CMK (cell line): Measurements from ENCODE around the gene ARL8B.
"Not testable (repeated sequence)": the region's sequence is repeated elsewhere in the genome, so short reads cannot be mapped to it uniquely, and the experiment has no call there.

ENCODE experiments used
- DNase-seq: peaks from one replicate; pipeline ENCODE4 v3.0.0-alpha.2; 2010; ENCODE audit warnings: low read depth

The ARL8B gene

GRCh38 chr3:5147152-5147551, 25.1 kb downstream of the ARL8B start:
- not testable (repeated sequence) for DNase-seq

GRCh38 chr3:5149306-5149880, 27.3 kb downstream of the ARL8B start:
- no peak for DNase-seq

DNA sequence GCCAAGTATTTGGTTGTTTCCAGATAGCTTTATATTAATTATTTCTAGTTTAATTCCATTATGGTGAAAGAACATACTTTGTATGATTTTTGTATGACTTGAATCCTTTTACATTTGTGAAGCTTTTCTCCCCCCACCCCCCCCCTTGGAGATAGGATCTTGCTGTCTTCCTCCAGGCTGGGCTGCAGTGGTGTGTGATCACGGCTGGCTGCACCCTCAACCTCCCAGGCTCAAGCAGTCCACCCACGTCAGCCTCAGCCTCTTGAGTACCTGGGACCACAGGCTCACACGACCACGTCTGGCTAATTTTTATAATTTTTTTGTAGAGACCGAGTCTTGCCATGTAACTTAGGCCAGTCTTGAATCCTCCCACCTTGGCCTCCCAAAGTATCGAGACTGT, 29.5 kb downstream of the ARL8B start:
- no peak for DNase-seq

- no peak for DNase-seq
Observed at GRCh38 chr3:5153074-5153473, 31.0 kb downstream of the ARL8B start.

DNA sequence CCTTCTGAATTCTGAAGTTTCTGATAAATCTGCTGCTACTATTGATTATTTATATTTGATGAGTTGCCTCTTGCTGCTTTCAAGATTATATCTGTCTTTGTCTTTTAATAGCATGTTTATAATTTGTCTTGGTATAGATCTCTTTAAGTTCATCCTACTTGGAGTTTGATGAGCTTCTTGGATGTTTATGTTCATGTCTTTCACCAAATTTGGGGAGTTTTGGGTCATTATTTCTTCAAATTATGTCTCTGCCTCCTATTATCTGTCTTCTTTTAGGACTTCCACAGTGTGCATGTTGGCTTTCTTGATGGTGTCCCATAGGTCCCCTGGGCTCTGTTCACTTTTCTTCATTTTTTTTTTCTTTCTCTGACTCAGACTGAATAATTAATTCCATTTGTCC, 33.1 kb downstream of the ARL8B start:
- DNase-seq = no peak

- no peak for DNase-seq
Observed at GRCh38 chr3:5160321-5160720, 38.2 kb downstream of the ARL8B start.

DNA sequence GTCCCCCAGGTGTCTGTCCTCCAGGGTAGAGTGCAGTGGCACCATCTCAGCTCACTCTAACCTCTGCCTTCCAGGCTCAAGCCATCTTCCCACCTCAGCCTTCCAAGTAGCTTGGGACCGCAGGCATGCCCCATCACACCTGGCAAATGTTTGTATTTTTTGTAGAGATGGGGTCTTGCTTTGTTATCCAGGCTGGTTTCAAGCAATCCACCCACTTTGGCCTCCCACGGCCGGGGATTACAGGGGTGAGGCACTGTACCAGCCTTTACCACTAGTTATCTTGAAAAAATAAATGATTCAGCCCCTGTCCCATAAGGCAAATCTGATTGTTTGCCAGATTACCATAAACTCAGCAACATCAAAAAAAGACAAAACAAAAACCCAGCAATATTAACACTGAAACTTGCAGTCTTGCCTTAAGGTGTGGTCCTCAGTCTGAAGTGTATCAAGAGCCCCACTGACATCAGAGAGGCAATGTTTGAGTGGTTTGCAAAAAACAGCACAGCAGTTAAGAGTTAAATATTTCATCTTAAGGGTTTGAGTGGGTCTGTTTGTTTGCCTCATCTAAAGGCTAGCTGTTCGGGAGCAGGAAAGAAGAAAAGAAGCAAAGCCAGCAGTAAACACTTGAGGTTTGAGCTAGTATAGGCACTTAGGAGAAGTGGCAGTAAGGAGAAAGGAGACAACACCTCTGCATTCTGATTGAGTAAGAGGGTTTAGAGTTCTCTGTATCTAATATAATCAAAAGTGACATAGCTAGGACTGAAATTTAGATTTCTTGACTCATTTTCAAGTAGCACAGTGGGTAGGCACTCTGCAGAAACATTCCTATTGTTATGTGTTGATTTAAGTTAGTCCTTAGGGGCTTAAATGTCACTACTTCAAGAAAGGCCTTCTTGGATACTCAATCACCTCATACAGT, 39.1 kb downstream of the ARL8B start:
- no peak for DNase-seq

DNA sequence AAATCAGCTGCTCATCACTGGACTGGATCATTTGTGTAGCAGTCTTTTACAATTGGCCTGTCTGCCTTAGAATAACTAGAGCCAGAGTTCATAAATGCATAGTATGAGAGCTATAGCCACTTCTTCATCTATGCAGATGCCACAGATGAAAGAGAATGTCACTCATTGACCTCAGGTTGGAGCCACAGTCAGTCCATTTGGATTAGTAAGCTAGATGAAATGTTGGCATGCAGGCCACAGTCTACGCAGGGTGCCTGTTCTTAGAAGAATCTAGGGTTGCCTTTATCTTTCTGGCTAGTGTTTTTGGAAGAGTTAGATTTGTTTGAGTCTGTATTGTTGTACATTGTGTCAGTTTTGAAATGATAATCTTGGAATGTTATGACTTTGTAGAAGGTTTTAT, 40.0 kb downstream of the ARL8B start:
- DNase-seq = no peak

DNA sequence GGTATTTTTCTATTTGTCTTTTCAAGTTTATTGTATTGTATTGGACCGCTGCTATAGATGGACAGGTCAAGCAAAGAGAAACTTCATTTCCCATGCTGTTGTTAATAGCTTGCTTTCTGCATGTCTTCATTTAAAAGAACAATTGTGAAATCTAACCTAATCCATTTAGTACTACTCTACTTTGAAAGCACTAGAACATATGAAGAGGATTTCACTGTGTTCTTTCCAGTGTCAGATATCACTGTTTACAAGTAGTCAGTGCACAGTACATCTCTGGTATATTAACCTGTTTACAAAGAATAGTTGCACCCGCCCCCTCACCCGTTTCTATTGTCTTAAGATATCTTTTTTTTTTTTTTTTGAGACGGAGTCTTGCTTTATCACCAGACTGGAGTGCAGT, 43.6 kb downstream of the ARL8B start:
- no peak for DNase-seq

GRCh38 chr3:5166846-5167245, 44.8 kb downstream of the ARL8B start:
- no peak for DNase-seq

DNA sequence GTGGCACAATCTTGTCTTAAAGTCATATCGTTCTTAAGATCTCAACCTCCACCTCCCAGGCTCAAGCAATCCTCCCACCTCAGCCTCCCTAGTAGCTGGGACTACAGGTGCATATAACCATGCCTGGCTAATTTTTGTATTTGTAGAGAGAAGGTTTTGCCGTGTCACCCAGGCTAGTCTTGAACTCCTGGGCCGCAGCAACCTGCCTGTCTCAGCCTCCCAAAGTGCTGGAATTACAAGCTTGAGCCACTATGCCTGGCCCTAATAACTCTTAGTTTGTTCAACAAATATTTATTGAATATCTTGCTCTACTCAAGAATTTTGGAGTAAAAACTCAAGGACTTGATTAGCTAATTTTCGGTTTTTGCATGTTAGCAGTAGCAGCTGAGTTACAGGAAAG, 46.0 kb downstream of the ARL8B start:
- no peak for DNase-seq

GRCh38 chr3:5169807-5170206, 47.7 kb downstream of the ARL8B start:
- no peak for DNase-seq

- DNase-seq = no peak
Observed at GRCh38 chr3:5170975-5171374, 48.9 kb downstream of the ARL8B start.

DNA sequence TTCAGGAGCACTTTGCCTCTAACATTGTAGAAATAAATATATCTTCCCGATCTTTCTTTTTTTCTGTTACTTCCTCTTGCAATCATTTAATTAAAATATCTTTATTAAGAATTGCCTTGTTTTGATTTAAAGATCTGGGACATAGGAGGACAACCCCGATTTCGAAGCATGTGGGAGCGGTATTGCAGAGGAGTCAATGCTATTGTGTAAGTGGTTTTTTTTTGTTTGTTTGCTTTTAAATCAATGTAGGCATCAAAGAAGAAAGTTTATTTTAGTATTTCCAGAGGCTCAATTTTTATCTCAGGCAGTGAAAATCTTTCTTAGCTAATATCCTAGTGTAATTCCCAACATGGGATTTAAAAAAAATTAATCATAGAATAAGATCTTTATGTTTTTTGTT, 49.9 kb downstream of the ARL8B start:
- no peak for DNase-seq

- not testable (repeated sequence) for DNase-seq
Observed at GRCh38 chr3:5179036-5179435, 56.9 kb downstream of the ARL8B start.

- no peak for DNase-seq
Observed at GRCh38 chr3:5181469-5182141, 59.5 kb downstream of the ARL8B start.

DNA sequence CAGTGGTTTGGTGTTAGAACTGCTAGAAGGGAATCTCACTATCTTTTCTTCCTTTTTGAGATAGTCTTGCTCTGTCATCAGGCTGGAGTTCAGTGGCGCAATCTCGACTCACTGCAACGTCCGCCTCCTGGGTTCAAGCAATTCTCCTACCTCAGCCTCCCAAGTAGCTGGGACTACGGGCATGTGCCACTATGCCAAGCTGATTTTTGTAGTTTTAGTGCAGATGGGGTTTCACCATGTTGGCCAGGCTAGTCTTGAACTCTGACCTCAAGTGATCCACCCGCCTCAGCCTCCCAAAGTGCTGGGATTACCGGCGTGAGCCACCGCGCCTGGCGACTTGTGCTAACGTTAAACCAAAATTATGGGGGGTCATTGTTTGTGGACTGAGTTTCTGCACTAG, 61.6 kb downstream of the ARL8B start:
- not testable (repeated sequence) for DNase-seq

DNA sequence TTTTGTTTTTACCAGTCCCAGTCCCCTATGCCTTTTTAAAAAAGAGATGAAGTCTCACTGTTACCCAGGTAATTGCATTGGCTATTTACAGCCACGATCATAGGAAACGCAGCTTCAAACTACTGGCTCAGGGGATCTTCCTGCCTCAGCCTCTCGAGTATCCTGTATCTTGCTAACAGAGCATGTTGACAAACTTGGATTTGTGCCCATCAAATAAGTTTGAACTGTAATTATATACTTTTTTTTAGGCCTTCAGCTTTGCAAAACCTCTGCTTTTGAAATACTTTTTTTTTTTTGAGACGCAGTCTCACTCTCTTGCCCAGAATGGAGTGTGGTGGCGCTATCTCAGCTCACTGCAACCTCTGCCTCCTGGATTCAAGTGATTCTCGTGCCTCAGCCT, 62.4 kb downstream of the ARL8B start:
- no peak for DNase-seq

GRCh38 chr3:5185093-5185673, 63.1 kb downstream of the ARL8B start:
- DNase-seq = no peak

GRCh38 chr3:5186089-5186857, 64.2 kb downstream of the ARL8B start:
- no peak for DNase-seq

DNA sequence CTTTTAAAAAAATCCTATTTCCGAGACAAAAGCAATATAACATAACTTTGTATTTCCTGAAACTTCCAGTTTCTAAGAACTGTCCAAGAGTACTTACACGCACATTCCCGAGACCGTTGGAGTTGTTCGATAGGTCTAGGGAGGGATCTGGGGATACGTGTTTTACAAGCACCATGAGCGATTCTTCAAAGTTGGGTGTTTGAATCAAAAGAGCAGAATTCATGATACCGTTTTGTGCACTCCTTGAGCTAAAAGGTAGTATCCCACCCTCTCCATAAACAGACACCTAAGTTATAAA, 64.7 kb downstream of the ARL8B start:
- DNase-seq = no peak
